ENCODE measurements around the gene GRID1. TPM values are rescaled to one million over a fixed set of nuclear protein-coding genes. Genes with fewer than 3 reads are reported as not detected.

The GRID1 gene
- total RNA-seq, 1 donor from 2014 or later, result 1.1 TPM

- H3K9me3 Mint-ChIP-seq, result no peaks in the 10 kb centered on the region
- H3K36me3 Mint-ChIP-seq (ENCODE audit: low read depth), result no peaks in the 10 kb centered on the region
- H3K27ac Mint-ChIP-seq (ENCODE audit: unreplicated experiment), result no peak overlapping the region
- peaks cover 11% of the 10 kb centered on the region for H3K27me3 Mint-ChIP-seq (ENCODE audit: low read depth)
- no peak overlapping the region for H3K4me3 Mint-ChIP-seq
- H3K4me1 Mint-ChIP-seq, result no peaks in the 10 kb centered on the region
- TF ChIP-seq, protein P1, sequence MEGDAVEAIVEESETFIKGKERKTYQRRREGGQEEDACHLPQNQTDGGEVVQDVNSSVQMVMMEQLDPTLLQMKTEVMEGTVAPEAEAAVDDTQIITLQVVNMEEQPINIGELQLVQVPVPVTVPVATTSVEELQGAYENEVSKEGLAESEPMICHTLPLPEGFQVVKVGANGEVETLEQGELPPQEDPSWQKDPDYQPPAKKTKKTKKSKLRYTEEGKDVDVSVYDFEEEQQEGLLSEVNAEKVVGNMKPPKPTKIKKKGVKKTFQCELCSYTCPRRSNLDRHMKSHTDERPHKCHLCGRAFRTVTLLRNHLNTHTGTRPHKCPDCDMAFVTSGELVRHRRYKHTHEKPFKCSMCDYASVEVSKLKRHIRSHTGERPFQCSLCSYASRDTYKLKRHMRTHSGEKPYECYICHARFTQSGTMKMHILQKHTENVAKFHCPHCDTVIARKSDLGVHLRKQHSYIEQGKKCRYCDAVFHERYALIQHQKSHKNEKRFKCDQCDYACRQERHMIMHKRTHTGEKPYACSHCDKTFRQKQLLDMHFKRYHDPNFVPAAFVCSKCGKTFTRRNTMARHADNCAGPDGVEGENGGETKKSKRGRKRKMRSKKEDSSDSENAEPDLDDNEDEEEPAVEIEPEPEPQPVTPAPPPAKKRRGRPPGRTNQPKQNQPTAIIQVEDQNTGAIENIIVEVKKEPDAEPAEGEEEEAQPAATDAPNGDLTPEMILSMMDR (conservative IDR thresholded peaks at IDR 0.05), result no peak
- no peak for DNase-seq (ENCODE audit: low read depth, low spot score)
These were observed 307.6 kb downstream of the GRID1 start for GRCh38 chr10:86058964-86059363.

DNA sequence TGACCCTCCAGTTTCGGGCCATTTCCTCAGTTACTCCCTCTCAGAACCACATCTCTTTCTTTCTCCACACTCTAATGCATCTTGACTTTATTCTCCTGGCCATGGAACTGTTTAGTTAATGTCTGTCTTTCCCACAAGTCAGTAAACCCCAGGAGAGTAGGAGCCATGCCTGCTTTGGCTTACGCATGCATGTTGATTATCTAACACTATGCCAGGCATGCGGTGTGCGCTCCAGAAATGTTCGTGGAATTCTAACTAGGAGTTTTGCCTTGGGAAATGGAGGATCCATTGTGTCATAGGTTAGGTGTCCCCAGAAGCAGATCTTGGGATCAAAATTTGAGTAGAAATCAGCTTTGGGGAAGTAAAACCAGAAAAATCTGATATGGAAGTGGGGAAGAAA lies 308.9 kb downstream of the GRID1 start:
- Mint-ChIP-seq H3K4me3 (no peak overlapping the region), H3K27ac (ENCODE audit: unreplicated experiment) (no peak overlapping the region), H3K36me3 (ENCODE audit: low read depth) (no peaks in the 10 kb centered on the region), H3K9me3 (no peaks in the 10 kb centered on the region), H3K4me1 (no peaks in the 10 kb centered on the region), H3K27me3 (ENCODE audit: low read depth) (peaks cover 8% of the 10 kb centered on the region)
- no peak for DNase-seq (ENCODE audit: low read depth, low spot score)
- TF ChIP-seq, protein P1 (conservative IDR thresholded peaks at IDR 0.05), result no peak

- Mint-ChIP-seq H3K9me3 (no peaks in the 10 kb centered on the region), H3K27ac (ENCODE audit: unreplicated experiment) (no peak overlapping the region), H3K27me3 (ENCODE audit: low read depth) (peaks cover 8% of the 10 kb centered on the region), H3K4me3 (no peak overlapping the region), H3K36me3 (ENCODE audit: low read depth) (no peaks in the 10 kb centered on the region), H3K4me1 (no peaks in the 10 kb centered on the region)
- TF ChIP-seq, protein P1 (conservative IDR thresholded peaks at IDR 0.05), result no peak
- no peak for DNase-seq (ENCODE audit: low read depth, low spot score)
These were observed 309.9 kb downstream of the GRID1 start for GRCh38 chr10:86056672-86057071.

- TF ChIP-seq, protein P1 (conservative IDR thresholded peaks at IDR 0.05), result no peak
- Mint-ChIP-seq H3K9me3 (no peaks in the 10 kb centered on the region), H3K27ac (ENCODE audit: unreplicated experiment) (no peak overlapping the region), H3K4me3 (no peak overlapping the region), H3K4me1 (no peaks in the 10 kb centered on the region), H3K27me3 (ENCODE audit: low read depth) (peaks cover 8% of the 10 kb centered on the region), H3K36me3 (ENCODE audit: low read depth) (no peaks in the 10 kb centered on the region)
- DNase-seq (ENCODE audit: low read depth, low spot score), result no peak
These were observed 310.7 kb downstream of the GRID1 start for GRCh38 chr10:86055928-86056327.

DNA sequence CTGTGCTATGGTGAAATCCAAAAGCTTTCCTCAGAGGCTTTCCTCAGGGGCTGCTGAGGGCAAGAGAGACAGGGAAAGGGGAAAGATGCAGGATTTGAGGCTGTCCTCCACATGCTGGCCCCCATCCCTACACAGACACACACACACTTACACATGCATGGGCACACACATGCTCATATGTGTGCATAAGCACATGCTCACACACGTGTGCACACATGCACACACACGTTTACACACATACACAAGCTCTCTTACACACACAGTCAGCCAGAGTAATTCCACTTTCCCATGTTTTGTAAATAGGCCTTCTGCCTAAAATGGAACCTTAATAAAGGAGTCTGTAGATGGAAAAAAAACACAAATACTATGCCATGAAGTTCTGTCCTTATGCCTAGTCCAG lies 312.9 kb downstream of the GRID1 start:
- H3K9me3 Mint-ChIP-seq, result no peaks in the 10 kb centered on the region
- no peak overlapping the region for H3K27ac Mint-ChIP-seq (ENCODE audit: unreplicated experiment)
- no peaks in the 10 kb centered on the region for H3K4me1 Mint-ChIP-seq
- no peak for DNase-seq (ENCODE audit: low read depth, low spot score)
- TF ChIP-seq, protein P1 (conservative IDR thresholded peaks at IDR 0.05), result no peak
- no peak overlapping the region for H3K4me3 Mint-ChIP-seq
- H3K36me3 Mint-ChIP-seq (ENCODE audit: low read depth), result no peaks in the 10 kb centered on the region
- H3K27me3 Mint-ChIP-seq (ENCODE audit: low read depth), result peaks cover 7% of the 10 kb centered on the region

DNA sequence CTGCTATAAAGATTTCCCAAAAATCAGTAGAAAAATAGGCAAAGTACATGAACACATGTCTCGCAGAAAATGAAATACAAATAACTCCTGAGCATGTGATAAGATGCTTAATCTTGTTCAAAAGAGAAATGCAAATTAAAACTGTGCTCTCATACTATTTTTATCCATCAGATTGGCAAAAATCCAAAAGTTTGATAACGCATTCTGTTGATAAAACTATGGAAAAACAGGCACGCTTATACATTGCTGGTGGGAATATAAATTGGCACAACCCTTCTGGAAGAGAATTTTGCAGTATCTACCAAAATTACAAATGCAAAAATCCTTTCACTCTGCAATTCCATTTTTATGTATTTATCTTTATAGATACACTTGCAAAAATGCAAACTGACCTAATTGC lies 315.0 kb downstream of the GRID1 start:
- no peaks in the 10 kb centered on the region for H3K36me3 Mint-ChIP-seq (ENCODE audit: low read depth)
- no peaks in the 10 kb centered on the region for H3K9me3 Mint-ChIP-seq
- no peak overlapping the region for H3K4me3 Mint-ChIP-seq
- H3K27me3 Mint-ChIP-seq (ENCODE audit: low read depth), result peaks cover 4% of the 10 kb centered on the region
- TF ChIP-seq, protein P1 (conservative IDR thresholded peaks at IDR 0.05), result no peak
- no peak overlapping the region for H3K27ac Mint-ChIP-seq (ENCODE audit: unreplicated experiment)
- no peak for DNase-seq (ENCODE audit: low read depth, low spot score)
- no peaks in the 10 kb centered on the region for H3K4me1 Mint-ChIP-seq

Measured in neural crest cell (in vitro differentiated cells).